H9 (cell line): ENCODE data around the gene NCAN. TPM values are rescaled to one million over a fixed set of nuclear protein-coding genes. Genes with fewer than 3 reads are reported as not detected.

Source experiments
- DNase-seq: peaks from one replicate; pipeline ENCODE4 v3.0.0-alpha.2; 2017
- H2AFZ ChIP-seq: one replicate; pipeline ENCODE4 v1.6.1; 2013; ENCODE audit warnings: mild to moderate bottlenecking, low read length, control low read depth, moderate library complexity
- H2AK5ac ChIP-seq: 2 replicates; pipeline ENCODE4 v1.6.1; 2013; ENCODE audit warnings: low read length, control low read depth, mixed read lengths; ENCODE audit not compliant: insufficient read length
- H2BK120ac ChIP-seq: one replicate; pipeline ENCODE4 v1.6.1; 2013; ENCODE audit warnings: low read depth, mild to moderate bottlenecking, low read length, control low read depth, inconsistent platforms; ENCODE audit not compliant: poor library complexity, severe bottlenecking
- H2BK12ac ChIP-seq: 2 replicates; pipeline ENCODE4 v1.6.1; 2013; ENCODE audit warnings: low read length, control low read depth, mixed read lengths, low read depth; ENCODE audit not compliant: insufficient read length
- H2BK15ac ChIP-seq: 2 replicates; pipeline ENCODE4 v1.6.1; 2013; ENCODE audit warnings: low read depth, low read length, control low read depth
- H2BK20ac ChIP-seq: one replicate; pipeline ENCODE4 v1.6.1; 2013; ENCODE audit warnings: low read depth, mild to moderate bottlenecking, low read length, control low read depth, inconsistent platforms; ENCODE audit not compliant: poor library complexity, severe bottlenecking
- H2BK5ac ChIP-seq: 2 replicates; pipeline ENCODE4 v1.6.1; 2013; ENCODE audit warnings: low read length, control low read depth, mixed read lengths; ENCODE audit not compliant: insufficient read length
- H3K14ac ChIP-seq: 2 replicates; pipeline ENCODE4 v1.6.1; 2013; ENCODE audit warnings: low read length, control low read depth; ENCODE audit not compliant: insufficient read depth
- H3K18ac ChIP-seq: 2 replicates; pipeline ENCODE4 v1.6.1; 2013; ENCODE audit warnings: low read depth, mild to moderate bottlenecking, mixed read lengths, low read length, control low read depth; ENCODE audit not compliant: insufficient read length
- H3K23ac ChIP-seq: 2 replicates; pipeline ENCODE4 v1.6.1; 2013; ENCODE audit warnings: low read length, control low read depth, mixed read lengths, low read depth; ENCODE audit not compliant: insufficient read length
- H3K23me2 ChIP-seq: 2 replicates; pipeline ENCODE4 v1.6.1; 2013; ENCODE audit warnings: low read depth, mild to moderate bottlenecking, mixed read lengths, low read length, control low read depth; ENCODE audit not compliant: insufficient read length, poor library complexity, severe bottlenecking
- H3K27ac ChIP-seq: 2 replicates; pipeline ENCODE4 v1.5.1; 2013; ENCODE audit warnings: low read length, control low read depth, mixed read lengths, low read depth; ENCODE audit not compliant: insufficient read length
- H3K27me3 ChIP-seq: 2 replicates; pipeline ENCODE4 v1.6.1; 2013; ENCODE audit warnings: low read length, control low read depth, inconsistent platforms; ENCODE audit not compliant: insufficient read depth
- H3K4ac ChIP-seq: 2 replicates; pipeline ENCODE4 v1.6.1; 2013; ENCODE audit warnings: low read depth, mild to moderate bottlenecking, control low read depth, inconsistent platforms, low read length, moderate library complexity
- H3K4me1 ChIP-seq: 2 replicates; pipeline ENCODE4 v1.6.1; 2013; ENCODE audit warnings: low read length, control low read depth, inconsistent platforms; ENCODE audit not compliant: insufficient read depth
- H3K4me2 ChIP-seq: 2 replicates; pipeline ENCODE4 v1.6.1; 2013; ENCODE audit warnings: low read length, control low read depth, mixed read lengths; ENCODE audit not compliant: insufficient read length, insufficient read depth
- H3K56ac ChIP-seq: 2 replicates; pipeline ENCODE4 v1.6.1; 2013; ENCODE audit warnings: low read depth, mild to moderate bottlenecking, mixed read lengths, low read length, control low read depth; ENCODE audit not compliant: insufficient read length
- H3K79me1 ChIP-seq: 2 replicates; pipeline ENCODE4 v1.6.1; 2013; ENCODE audit warnings: low read depth, mild to moderate bottlenecking, moderate library complexity, low read length, control low read depth, inconsistent platforms; ENCODE audit not compliant: insufficient read depth, poor library complexity, severe bottlenecking
- H3K79me2 ChIP-seq: 2 replicates; pipeline ENCODE4 v1.6.1; 2013; ENCODE audit warnings: low read length, control low read depth, inconsistent platforms; ENCODE audit not compliant: insufficient read depth
- H3K9ac ChIP-seq: 2 replicates; pipeline ENCODE4 v1.6.1; 2013; ENCODE audit warnings: low read length, control low read depth, mixed read lengths; ENCODE audit not compliant: insufficient read length; ENCODE audit errors: extremely low read depth
- H3K9me3 ChIP-seq: one replicate; pipeline ENCODE4 v1.6.1; 2013; ENCODE audit warnings: low read depth, low read length, inconsistent platforms; ENCODE audit not compliant: control insufficient read depth
- H3T11ph ChIP-seq: one replicate; pipeline ENCODE4 v1.6.1; 2013; ENCODE audit warnings: mild to moderate bottlenecking, low read length, control low read depth, inconsistent platforms
- H4K20me1 ChIP-seq: one replicate; pipeline ENCODE4 v1.6.1; 2013; ENCODE audit not compliant: control insufficient read depth, insufficient read length, insufficient read depth
- H4K5ac ChIP-seq: 2 replicates; pipeline ENCODE4 v1.6.1; 2013; ENCODE audit warnings: low read depth, mild to moderate bottlenecking, mixed read lengths, low read length, control low read depth; ENCODE audit not compliant: insufficient read length
- H4K8ac ChIP-seq: replicated peaks from 2 replicates; pipeline ENCODE4 v1.6.1; 2013; ENCODE audit warnings: low read length, control low read depth, mixed read lengths, low read depth; ENCODE audit not compliant: insufficient read length
- H4K91ac ChIP-seq: 2 replicates; pipeline ENCODE4 v1.6.1; 2013; ENCODE audit warnings: low read depth, mild to moderate bottlenecking, moderate library complexity, mixed read lengths, low read length, control low read depth; ENCODE audit not compliant: insufficient read length
- H3K27ac Mint-ChIP-seq, 3 experiments: 2 replicates in 2 of 3; 3 replicates in 1 of 3; pipeline ENCODE4 v1.8.0; 2020 to 2021; ENCODE audit warnings: mixed read lengths in 3 of 3, mild to moderate bottlenecking in 1 of 3, moderate library complexity in 1 of 3
- H3K27me3 Mint-ChIP-seq: 2 replicates; pipeline ENCODE4 v1.8.0; 2021; ENCODE audit warnings: low read depth, mild to moderate bottlenecking, moderate library complexity, mixed read lengths
- H3K36me3 Mint-ChIP-seq, 3 experiments: 2 replicates in 2 of 3; 3 replicates in 1 of 3; pipeline ENCODE4 v1.8.0; 2020 to 2021; ENCODE audit warnings: low read depth in 3 of 3, mixed read lengths in 3 of 3; ENCODE audit not compliant: insufficient read depth in 1 of 3
- H3K4me1 Mint-ChIP-seq, 2 experiments: 2 replicates each; pipeline ENCODE4 v1.8.0; 2020; ENCODE audit warnings: mixed read lengths in 2 of 2
- H3K4me3 Mint-ChIP-seq, 2 experiments: 2 replicates in 1 of 2; 3 replicates in 1 of 2; pipeline ENCODE4 v1.8.0; 2020 to 2021; ENCODE audit warnings: mild to moderate bottlenecking in 2 of 2, mixed read lengths in 2 of 2, moderate library complexity in 1 of 2
- H3K9me3 Mint-ChIP-seq, 2 experiments: 2 replicates in 1 of 2; 3 replicates in 1 of 2; pipeline ENCODE4 v1.8.0; 2020; ENCODE audit warnings: mild to moderate bottlenecking in 2 of 2, mixed read lengths in 2 of 2, moderate library complexity in 1 of 2
- WGBS: extraction: QIAGEN DNeasy Blood & Tissue Kit; methylation state at CpG from one replicate; pipeline ENCODE4 v1.1.7; 2013; ENCODE audit warnings: missing lambda C conversion rate, low lambda C conversion rate, mixed read lengths; ENCODE audit not compliant: insufficient read length; ENCODE audit errors: extremely low coverage; 5-methylcytosine and 5-hydroxymethylcytosine counted together
- total RNA-seq: library from RNA; stranded (reverse); gene quantifications from 2 replicates; pipeline ENCODE4 v1.2.1, GENCODE V29; 2021
- TF ChIP-seq, protein P1 (sequence below): fragments of 200-600 bp; sonication (generic); conservative IDR thresholded peaks from 3 replicates; pipeline ENCODE4 v1.8.0; 2021; ENCODE audit warnings: antibody characterized with exemption, mild to moderate bottlenecking

Gene NCAN
- total RNA-seq, 1 experiment from 2014 or later = 1.6 TPM

DNA sequence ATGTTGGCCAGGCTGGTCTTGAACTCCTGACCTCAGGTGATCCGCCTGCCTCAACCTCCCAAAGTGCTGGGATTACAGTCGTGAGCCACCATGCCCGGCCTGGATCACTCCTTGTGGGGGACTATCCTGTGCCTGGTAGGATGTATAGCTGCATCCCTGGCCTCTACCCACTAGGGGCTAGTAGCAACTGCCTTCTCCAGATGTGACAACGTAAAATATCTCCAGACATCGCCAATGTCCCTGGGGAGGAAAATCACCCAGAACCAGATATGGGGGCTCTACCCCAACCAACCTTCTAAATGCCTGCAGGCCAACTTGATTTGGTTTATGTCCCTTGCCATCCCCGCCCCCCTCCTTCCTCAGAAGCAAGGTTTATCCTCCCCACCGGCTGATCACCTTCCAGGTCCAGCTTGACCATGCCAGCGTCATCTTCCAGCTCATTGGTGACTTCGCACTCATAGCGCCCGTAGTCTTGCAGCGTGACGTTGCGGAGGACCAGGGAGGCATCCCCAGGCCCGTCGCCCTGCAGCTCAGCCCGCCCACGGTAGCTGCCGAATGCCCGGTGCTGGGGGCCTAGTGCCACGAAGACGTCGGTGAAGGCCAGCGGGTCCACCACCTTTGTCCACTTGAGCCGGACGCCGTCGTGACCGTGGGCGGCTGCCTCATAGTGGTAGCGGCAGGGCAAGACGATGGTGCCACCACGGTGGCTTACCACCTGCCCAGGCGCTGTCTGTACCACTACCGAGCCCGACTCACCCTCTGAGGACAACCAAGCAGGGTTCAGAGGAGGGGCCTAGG lies 48.9 kb downstream of the NCAN start:
- WGBS = no CpG with 5 or more reads among the region's 36 CpGs
- DNase-seq = no peak

More for the DNA sequence above, 48.9 kb downstream of the NCAN start:
- H3K9me3 Mint-ChIP-seq = no peaks in the 10 kb centered on the region; a peak in 1 of 5 replicates
- H4K91ac ChIP-seq = no peak overlapping the region
- H3K27me3 Mint-ChIP-seq = peaks cover 53% of the 10 kb centered on the region
- TF ChIP-seq, protein P1, sequence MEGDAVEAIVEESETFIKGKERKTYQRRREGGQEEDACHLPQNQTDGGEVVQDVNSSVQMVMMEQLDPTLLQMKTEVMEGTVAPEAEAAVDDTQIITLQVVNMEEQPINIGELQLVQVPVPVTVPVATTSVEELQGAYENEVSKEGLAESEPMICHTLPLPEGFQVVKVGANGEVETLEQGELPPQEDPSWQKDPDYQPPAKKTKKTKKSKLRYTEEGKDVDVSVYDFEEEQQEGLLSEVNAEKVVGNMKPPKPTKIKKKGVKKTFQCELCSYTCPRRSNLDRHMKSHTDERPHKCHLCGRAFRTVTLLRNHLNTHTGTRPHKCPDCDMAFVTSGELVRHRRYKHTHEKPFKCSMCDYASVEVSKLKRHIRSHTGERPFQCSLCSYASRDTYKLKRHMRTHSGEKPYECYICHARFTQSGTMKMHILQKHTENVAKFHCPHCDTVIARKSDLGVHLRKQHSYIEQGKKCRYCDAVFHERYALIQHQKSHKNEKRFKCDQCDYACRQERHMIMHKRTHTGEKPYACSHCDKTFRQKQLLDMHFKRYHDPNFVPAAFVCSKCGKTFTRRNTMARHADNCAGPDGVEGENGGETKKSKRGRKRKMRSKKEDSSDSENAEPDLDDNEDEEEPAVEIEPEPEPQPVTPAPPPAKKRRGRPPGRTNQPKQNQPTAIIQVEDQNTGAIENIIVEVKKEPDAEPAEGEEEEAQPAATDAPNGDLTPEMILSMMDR = no peak
- peak overlapping the region; percentile 89 for H3K4me2 ChIP-seq
- H4K5ac ChIP-seq = no peak overlapping the region
- no peak overlapping the region for H3K56ac ChIP-seq
- no peak overlapping the region for H3T11ph ChIP-seq
- H3K27me3 ChIP-seq = peaks cover 5% of the 10 kb centered on the region; the same call in 1 of the 2 replicates
- H3K4ac ChIP-seq = no peak overlapping the region
- H4K8ac ChIP-seq = no peak overlapping the region
- H3K27ac Mint-ChIP-seq = no peak overlapping the region
- no peak overlapping the region for H2BK12ac ChIP-seq
- no peak overlapping the region for H2BK15ac ChIP-seq
- no peaks in the 10 kb centered on the region for H4K20me1 ChIP-seq
- H2BK5ac ChIP-seq = no peak overlapping the region
- no peaks in the 10 kb centered on the region for H3K79me1 ChIP-seq
- H3K36me3 Mint-ChIP-seq = peaks cover 8 to 16% (median 16%) of the 10 kb centered on the region in 3 experiments
- H3K4me1 Mint-ChIP-seq = peaks cover 18 to 32% of the 10 kb centered on the region in 2 experiments
- H2BK120ac ChIP-seq = no peak overlapping the region
- H3K27ac ChIP-seq = no peak overlapping the region
- H3K4me1 ChIP-seq = no peaks in the 10 kb centered on the region; the same call in 1 of the 2 replicates
- H3K9ac ChIP-seq = no peak overlapping the region
- no peaks in the 10 kb centered on the region for H3K9me3 ChIP-seq
- H3K23ac ChIP-seq = no peak overlapping the region
- no peak overlapping the region for H2BK20ac ChIP-seq
- H3K14ac ChIP-seq = peak overlapping the region; percentile 32; the same call in 1 of the 2 replicates
- no peak overlapping the region for H2AK5ac ChIP-seq
- peak overlapping the region; percentile 58 to 79 for H3K4me3 Mint-ChIP-seq
- no peaks in the 10 kb centered on the region for H3K79me2 ChIP-seq
- peaks cover 16% of the 10 kb centered on the region for H3K23me2 ChIP-seq
- H2AFZ ChIP-seq = no peak overlapping the region
- peak overlapping the region; percentile 60 for H3K18ac ChIP-seq
